Transverse colon (tissue), 4 donors: ENCODE results near the gene CCDC51.

ENCODE experiments used
- EP300 ChIP-seq: sonication (generic); formaldehyde crosslinking; IDR thresholded peaks from one replicate; pipeline ENCODE4 v1.6.1; 2017; ENCODE audit warnings: antibody characterized with exemption, low read depth
- POLR2AphosphoS5 ChIP-seq, 3 donors: sonication (generic); formaldehyde crosslinking; IDR thresholded peaks; one replicate each; pipeline ENCODE4 v1.6.1; 2016; ENCODE audit warnings: antibody characterized with exemption in 3 of 3
- TF ChIP-seq, protein P1 (sequence below), 5 experiments: fragments of 200-600 bp in 3 of 5; fragments of 450-650 bp in 2 of 5; sonication (generic) in 3 of 5; IDR thresholded peaks; 1 replicate in 2 of 5; 2 replicates in 3 of 5; pipeline ENCODE4 v1.5.1; 2016 to 2017; ENCODE audit warnings: antibody characterized with exemption in 5 of 5, inconsistent platforms in 3 of 5, mild to moderate bottlenecking in 2 of 5, moderate library complexity in 1 of 5

DNA sequence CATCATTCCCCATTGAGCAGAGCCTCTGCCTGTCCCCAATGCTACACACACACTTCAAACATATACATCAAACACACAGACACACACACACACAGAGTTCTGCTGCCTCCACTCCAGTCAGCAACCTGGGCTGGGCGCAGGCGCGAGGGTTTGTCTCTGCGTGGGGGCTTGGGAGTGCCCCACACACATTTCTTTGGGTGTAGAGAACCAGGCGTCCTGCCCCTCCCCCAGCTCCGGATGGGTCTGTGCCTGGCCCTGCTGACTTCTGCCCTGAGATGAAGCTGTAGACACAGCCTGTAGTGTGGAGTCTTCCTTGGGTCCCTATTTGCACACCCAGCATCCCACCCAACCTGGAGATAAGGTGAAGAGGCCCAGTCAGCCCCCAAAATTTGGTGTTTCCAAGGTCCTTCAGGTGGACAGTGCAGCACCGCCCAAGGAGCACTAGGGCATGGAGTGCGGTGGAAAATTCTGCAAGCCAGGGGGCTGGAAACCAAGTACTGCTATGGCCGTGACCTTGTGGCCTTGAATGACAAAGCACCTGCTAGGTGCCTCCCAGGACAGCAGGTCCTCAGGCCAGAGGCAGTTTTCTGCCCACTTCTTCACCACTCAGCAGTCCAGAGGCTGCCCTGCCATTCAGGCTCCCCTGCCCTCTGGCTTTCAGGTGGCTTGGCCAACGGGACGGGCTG, 41.1 kb downstream of the CCDC51 start:
- TF ChIP-seq EP300 (no peak), POLR2AphosphoS5 (IDR thresholded peaks at IDR 0.05) (no peak)
- TF ChIP-seq, protein P1, sequence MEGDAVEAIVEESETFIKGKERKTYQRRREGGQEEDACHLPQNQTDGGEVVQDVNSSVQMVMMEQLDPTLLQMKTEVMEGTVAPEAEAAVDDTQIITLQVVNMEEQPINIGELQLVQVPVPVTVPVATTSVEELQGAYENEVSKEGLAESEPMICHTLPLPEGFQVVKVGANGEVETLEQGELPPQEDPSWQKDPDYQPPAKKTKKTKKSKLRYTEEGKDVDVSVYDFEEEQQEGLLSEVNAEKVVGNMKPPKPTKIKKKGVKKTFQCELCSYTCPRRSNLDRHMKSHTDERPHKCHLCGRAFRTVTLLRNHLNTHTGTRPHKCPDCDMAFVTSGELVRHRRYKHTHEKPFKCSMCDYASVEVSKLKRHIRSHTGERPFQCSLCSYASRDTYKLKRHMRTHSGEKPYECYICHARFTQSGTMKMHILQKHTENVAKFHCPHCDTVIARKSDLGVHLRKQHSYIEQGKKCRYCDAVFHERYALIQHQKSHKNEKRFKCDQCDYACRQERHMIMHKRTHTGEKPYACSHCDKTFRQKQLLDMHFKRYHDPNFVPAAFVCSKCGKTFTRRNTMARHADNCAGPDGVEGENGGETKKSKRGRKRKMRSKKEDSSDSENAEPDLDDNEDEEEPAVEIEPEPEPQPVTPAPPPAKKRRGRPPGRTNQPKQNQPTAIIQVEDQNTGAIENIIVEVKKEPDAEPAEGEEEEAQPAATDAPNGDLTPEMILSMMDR (IDR thresholded peaks at IDR 0.05), result no peak
